ENCODE data around the gene SAYSD1. TPM values are rescaled to one million over a fixed set of nuclear protein-coding genes. Genes with fewer than 3 reads are reported as not detected.

SAYSD1 gene
- total and polyA plus RNA-seq, 2 of the 8 experiments (the other 6 are each of a cell fraction or from before 2014, with no cell fraction given), result 6.7 to 7.9 TPM

DNA sequence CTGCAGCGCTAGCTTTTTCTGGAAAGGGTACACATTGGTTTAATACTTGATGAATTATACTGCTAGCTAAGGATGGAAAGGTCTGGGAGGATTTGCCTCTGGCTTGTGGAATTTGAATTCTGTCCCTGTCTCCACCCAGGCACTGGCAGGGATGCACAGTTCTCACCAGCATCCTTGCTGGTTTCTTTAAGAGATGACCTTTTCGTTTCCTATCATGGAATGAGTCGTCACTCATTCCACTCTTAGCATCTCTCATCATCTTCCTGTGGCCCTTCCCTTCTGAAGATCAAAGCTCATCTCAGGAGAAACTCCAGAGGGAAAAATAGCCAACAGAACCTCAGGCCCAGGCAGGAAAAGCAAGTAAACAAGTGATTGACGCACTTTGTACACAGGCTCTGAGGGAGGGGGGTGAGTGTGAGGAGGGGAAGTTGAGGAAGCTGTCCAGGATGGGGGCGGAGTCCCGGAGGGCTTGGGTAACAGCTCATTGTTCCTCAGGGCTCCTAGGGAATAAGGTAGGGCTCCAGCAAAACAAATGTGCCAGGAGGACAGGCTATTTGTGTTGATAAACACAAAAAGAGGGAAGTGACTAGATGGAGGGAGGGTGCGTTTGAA is 25.7 kb upstream of the SAYSD1 start:
- H2BK12ac ChIP-seq (ENCODE audit: low read depth, low read length), result no peak overlapping the region
- no peak for FAIRE-seq
- ChIA-PET CTCF (ENCODE audit: partially characterized antibody) (interaction anchor here (0.6 to 1.8 kb wide), 9 partner anchors 10 to 162 kb away, joined by 3 to 9 read pairs (median 4); no protein-coding TSS in a partner anchor), POLR2A (ENCODE audit: partially characterized antibody) (no interaction called here)
- H2AK5ac ChIP-seq (ENCODE audit: low read depth, low read length), result no peak overlapping the region
- no peak overlapping the region for H3K14ac ChIP-seq (ENCODE audit: insufficient read length)
- H3K36me3 ChIP-seq (ENCODE audit: control insufficient read depth in 2 of 4, insufficient read depth in 4 of 4, low read length in 3 of 4), result no peaks in the 10 kb centered on the region
- no peak overlapping the region for H2BK5ac ChIP-seq (ENCODE audit: low read depth, low read length)
- H3K79me2 ChIP-seq (ENCODE audit: control insufficient read depth in 1 of 2, insufficient read depth in 2 of 2, low read length in 2 of 2), result no peaks in the 10 kb centered on the region
- H4K20me1 ChIP-seq (replicated peaks in 1 of 2; ENCODE audit: control insufficient read depth in 1 of 2, insufficient read depth in 2 of 2, low read length in 2 of 2), result no peaks in the 10 kb centered on the region
- H2AFZ ChIP-seq (ENCODE audit: low read length), result no peak overlapping the region
- no peak overlapping the region for H3K4me2 ChIP-seq (ENCODE audit: insufficient read depth in 1 of 2, low read depth in 2 of 2, low read length in 2 of 2)
- H3K4me1 ChIP-seq (replicated peaks in 1 of 4; ENCODE audit: control insufficient read depth in 3 of 4, insufficient read depth in 4 of 4, low read length in 3 of 4), result no peaks in the 10 kb centered on the region
- no peak overlapping the region for H3K18ac ChIP-seq (ENCODE audit: extremely low read depth, low read length)
- no peak overlapping the region for H3K4ac ChIP-seq (replicated peaks; ENCODE audit: insufficient read length, low read depth, low read length)
- H4K91ac ChIP-seq (replicated peaks; ENCODE audit: insufficient read length, low read length), result no peak overlapping the region
- H3K23ac ChIP-seq (ENCODE audit: insufficient read length), result no peak overlapping the region
- no peak overlapping the region for H4K8ac ChIP-seq (ENCODE audit: extremely low read depth, insufficient read depth, low read length)
- H2BK15ac ChIP-seq (ENCODE audit: low read length), result no peak overlapping the region
- H2BK20ac ChIP-seq (ENCODE audit: low read length), result no peak overlapping the region
- no peaks in the 10 kb centered on the region for H3K27me3 ChIP-seq (replicated peaks in 1 of 4; ENCODE audit: control insufficient read depth in 3 of 4, extremely low read depth in 1 of 4, insufficient read depth in 3 of 4, low read length in 3 of 4)
- no peak overlapping the region for H3K4me3 ChIP-seq (ENCODE audit: extremely low read depth in 1 of 4, insufficient read depth in 2 of 4, low read depth in 3 of 4, low read length in 4 of 4)
- H3K9ac ChIP-seq (replicated peaks in 1 of 4; ENCODE audit: extremely low read depth in 1 of 4, low read depth in 3 of 4, low read length in 3 of 4), result no peak overlapping the region
- 86% methylated on average over 7 of the region's 7 CpGs; no CpG with 5 or more reads in 1 of the 2 experiments for WGBS, 2 experiments (ENCODE audit: extremely low coverage in 1 of 2, insufficient coverage in 1 of 2, insufficient read length in 1 of 2, insufficient replicate concordance in 2 of 2, low coverage in 1 of 2, low lambda C conversion rate in 2 of 2, missing lambda C conversion rate in 1 of 2)
- no peak overlapping the region for H4K5ac ChIP-seq (ENCODE audit: insufficient read length, low read depth, low read length)
- no peak overlapping the region for H3K56ac ChIP-seq (replicated peaks; ENCODE audit: insufficient read length, low read depth, low read length)
- no peak for DNase-seq (ENCODE audit: low read depth in 1 of 2, low spot score in 2 of 2)
- H3K27ac ChIP-seq (ENCODE audit: low read depth, low read length), result no peak overlapping the region
- H3K79me1 ChIP-seq (ENCODE audit: low read depth, low read length), result no peaks in the 10 kb centered on the region
- no peak overlapping the region for H2BK120ac ChIP-seq (replicated peaks; ENCODE audit: low read depth, low read length)
- H3K9me3 ChIP-seq (ENCODE audit: insufficient read depth in 2 of 2, low read depth in 1 of 2, low read length in 1 of 2), result no peaks in the 10 kb centered on the region
- no peaks in the 10 kb centered on the region for H3K23me2 ChIP-seq (ENCODE audit: low read depth, low read length)
- TF ChIP-seq, protein P1, sequence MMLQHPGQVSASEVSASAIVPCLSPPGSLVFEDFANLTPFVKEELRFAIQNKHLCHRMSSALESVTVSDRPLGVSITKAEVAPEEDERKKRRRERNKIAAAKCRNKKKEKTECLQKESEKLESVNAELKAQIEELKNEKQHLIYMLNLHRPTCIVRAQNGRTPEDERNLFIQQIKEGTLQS (IDR thresholded peaks at IDR 0.05; ENCODE audit: insufficient read depth, low read depth, low read length), result no peak
- TF ChIP-seq SRF (IDR thresholded peaks at IDR 0.05; ENCODE audit: low read depth, low read length) (no peak), PHF8 (conservative IDR thresholded peaks at IDR 0.05; ENCODE audit: low read depth, low read length) (no peak), RNF2 (IDR thresholded peaks at IDR 0.05; ENCODE audit: borderline replicate concordance, low read depth, low read length, missing control alignments, poor library complexity, severe bottlenecking) (no peak), FOSL1 (IDR thresholded peaks at IDR 0.05; ENCODE audit: insufficient read depth, low read depth, low read length) (no peak), GABPA (IDR thresholded peaks at IDR 0.05; ENCODE audit: borderline replicate concordance, insufficient read depth, low read length) (no peak), POU5F1 (IDR thresholded peaks at IDR 0.05; ENCODE audit: low read depth, low read length) (no peak), SUZ12 (IDR thresholded peaks at IDR 0.05; ENCODE audit: low read length) (no peak), SP2 (IDR thresholded peaks at IDR 0.05; ENCODE audit: low read length) (no peak)
- TF ChIP-seq, protein P2, sequence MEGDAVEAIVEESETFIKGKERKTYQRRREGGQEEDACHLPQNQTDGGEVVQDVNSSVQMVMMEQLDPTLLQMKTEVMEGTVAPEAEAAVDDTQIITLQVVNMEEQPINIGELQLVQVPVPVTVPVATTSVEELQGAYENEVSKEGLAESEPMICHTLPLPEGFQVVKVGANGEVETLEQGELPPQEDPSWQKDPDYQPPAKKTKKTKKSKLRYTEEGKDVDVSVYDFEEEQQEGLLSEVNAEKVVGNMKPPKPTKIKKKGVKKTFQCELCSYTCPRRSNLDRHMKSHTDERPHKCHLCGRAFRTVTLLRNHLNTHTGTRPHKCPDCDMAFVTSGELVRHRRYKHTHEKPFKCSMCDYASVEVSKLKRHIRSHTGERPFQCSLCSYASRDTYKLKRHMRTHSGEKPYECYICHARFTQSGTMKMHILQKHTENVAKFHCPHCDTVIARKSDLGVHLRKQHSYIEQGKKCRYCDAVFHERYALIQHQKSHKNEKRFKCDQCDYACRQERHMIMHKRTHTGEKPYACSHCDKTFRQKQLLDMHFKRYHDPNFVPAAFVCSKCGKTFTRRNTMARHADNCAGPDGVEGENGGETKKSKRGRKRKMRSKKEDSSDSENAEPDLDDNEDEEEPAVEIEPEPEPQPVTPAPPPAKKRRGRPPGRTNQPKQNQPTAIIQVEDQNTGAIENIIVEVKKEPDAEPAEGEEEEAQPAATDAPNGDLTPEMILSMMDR (IDR thresholded peaks at IDR 0.05; ENCODE audit: control extremely low read depth in 1 of 3, insufficient read depth in 1 of 3, low read depth in 1 of 3, low read length in 3 of 3), result no peak

Measured in H1 (cell line).